GOT3 (cell line): Measurements from ENCODE around the gene SUMO4.
"Not testable (repeated sequence)": the region's sequence is repeated elsewhere in the genome, so short reads cannot be mapped to it uniquely, and the experiment has no call there.

ENCODE experiments used
- DNase-seq: peaks from one replicate; lab custom pipeline; 2025; ENCODE audit warnings: mixed read lengths; lab: John Stamatoyannopoulos, UW

SUMO4 gene

GRCh38 chr6:149431905-149432775 is 32.1 kb downstream of the SUMO4 start:
- peak; percentile 61 for DNase-seq

- no peak for DNase-seq
Measured at GRCh38 chr6:149433405-149433804, 33.3 kb downstream of the SUMO4 start.

GRCh38 chr6:149433881-149434280 is 33.8 kb downstream of the SUMO4 start:
- no peak for DNase-seq

- DNase-seq: no peak
Measured at GRCh38 chr6:149435919-149436586, 36.0 kb downstream of the SUMO4 start.

- no peak for DNase-seq
Measured at GRCh38 chr6:149436647-149437046, 36.6 kb downstream of the SUMO4 start.

- DNase-seq: no peak
Measured at GRCh38 chr6:149437212-149437611, 37.1 kb downstream of the SUMO4 start.

- no peak for DNase-seq
Measured at GRCh38 chr6:149438855-149439254, 38.8 kb downstream of the SUMO4 start.

GRCh38 chr6:149439626-149440025 is 39.6 kb downstream of the SUMO4 start:
- DNase-seq: no peak

GRCh38 chr6:149440735-149441671 is 40.9 kb downstream of the SUMO4 start:
- DNase-seq: no peak

GRCh38 chr6:149441740-149442139 is 41.7 kb downstream of the SUMO4 start:
- DNase-seq: no peak

- DNase-seq: no peak
Measured at GRCh38 chr6:149443411-149444181, 43.5 kb downstream of the SUMO4 start.

- DNase-seq: not testable (repeated sequence)
Measured at GRCh38 chr6:149444360-149445094, 44.5 kb downstream of the SUMO4 start.

GRCh38 chr6:149445095-149445466 is 45.0 kb downstream of the SUMO4 start:
- no peak for DNase-seq

GRCh38 chr6:149445573-149445972 is 45.5 kb downstream of the SUMO4 start:
- no peak for DNase-seq

GRCh38 chr6:149446791-149447376 is 46.8 kb downstream of the SUMO4 start:
- DNase-seq: no peak

GRCh38 chr6:149448821-149449453 is 48.9 kb downstream of the SUMO4 start:
- no peak for DNase-seq

GRCh38 chr6:149449831-149450678 is 50.0 kb downstream of the SUMO4 start:
- no peak for DNase-seq
